Cardiac muscle cell (in vitro differentiated cells and primary cell): Measurements from ENCODE around the gene EHMT1. TPM values are rescaled to one million over a fixed set of nuclear protein-coding genes. Genes with fewer than 3 reads are reported as not detected.

Experiments used
- DNase-seq, 2 donors: peaks; one replicate each; pipeline versions ENCODE4 v3.0.0 to v3.0.0-alpha.2; 2010 to 2017; ENCODE audit warnings: low read depth in 1 of 2, low spot score in 1 of 2
- H3K27ac ChIP-seq: fragments of 200-600 bp; sonication (generic); 2 replicates; pipeline ENCODE4 v1.5.1; 2016
- H3K27me3 ChIP-seq: fragments of 200-600 bp; sonication (generic); 2 replicates; pipeline ENCODE4 v1.6.0; 2016; ENCODE audit warnings: control low read depth
- H3K36me3 ChIP-seq: fragments of 200-600 bp; sonication (generic); 2 replicates; pipeline ENCODE4 v1.5.1; 2016; ENCODE audit warnings: control low read depth
- H3K4me1 ChIP-seq: fragments of 200-600 bp; sonication (generic); 2 replicates; pipeline ENCODE4 v1.8.1; 2017; ENCODE audit warnings: low read depth, mild to moderate bottlenecking, mixed run types
- H3K4me3 ChIP-seq: fragments of 200-600 bp; sonication (generic); 2 replicates; pipeline ENCODE4 v1.5.1; 2016; ENCODE audit warnings: mild to moderate bottlenecking
- H3K9me3 ChIP-seq: fragments of 200-600 bp; sonication (generic); 2 replicates; pipeline ENCODE4 v1.5.1; 2017; ENCODE audit warnings: low read depth, mild to moderate bottlenecking, control low read depth
- polyA plus RNA-seq: library from polyadenylated mRNA; unstranded; fragments of >200 nt; fragmentation: Nextera tagmentation; extraction: Ambion mirVana; gene quantifications from 2 replicates; pipeline ENCODE4 v1.2.1, GENCODE V29; 2016
- total RNA-seq: library from RNA; depleted of rRNA; stranded (reverse); fragments of >200 nt; gene quantifications from 2 replicates; pipeline ENCODE4 v1.2.3, GENCODE V29; 2016
- TF ChIP-seq, protein P1 (sequence below): IDR thresholded peaks from 2 replicates; pipeline ENCODE4 v1.5.1; 2012; ENCODE audit warnings: low read depth, mild to moderate bottlenecking, low read length

The EHMT1 gene
- total and polyA plus RNA-seq, 2 experiments from 2014 or later, result 55.5 to 93.8 TPM

DNA sequence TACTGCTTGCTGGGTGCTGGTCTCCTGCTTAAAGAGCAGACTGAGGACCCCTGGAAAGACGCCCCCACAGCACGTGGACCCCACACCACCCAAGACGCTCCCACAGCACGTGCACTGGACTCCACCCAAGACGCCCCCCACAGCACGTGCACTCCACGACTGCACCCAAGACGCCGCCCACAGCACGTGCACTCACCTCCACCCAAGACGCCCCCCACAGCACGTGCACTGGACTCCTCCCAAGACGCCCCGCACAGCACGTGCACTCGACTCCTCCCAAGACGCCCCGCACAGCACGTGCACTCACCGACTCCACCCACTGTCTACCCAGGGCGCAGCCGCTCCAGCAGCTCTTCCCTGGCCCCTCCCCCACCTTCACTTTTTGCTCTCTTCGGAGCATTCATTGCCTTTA is 50.5 kb downstream of the EHMT1 start:
- Histone ChIP-seq H3K4me1 (peaks cover 38% of the 10 kb centered on the region), H3K9me3 (no peaks in the 10 kb centered on the region), H3K4me3 (no peak overlapping the region), H3K27ac (no peak overlapping the region), H3K27me3 (no peaks in the 10 kb centered on the region), H3K36me3 (no peaks in the 10 kb centered on the region)
- TF ChIP-seq, protein P1, sequence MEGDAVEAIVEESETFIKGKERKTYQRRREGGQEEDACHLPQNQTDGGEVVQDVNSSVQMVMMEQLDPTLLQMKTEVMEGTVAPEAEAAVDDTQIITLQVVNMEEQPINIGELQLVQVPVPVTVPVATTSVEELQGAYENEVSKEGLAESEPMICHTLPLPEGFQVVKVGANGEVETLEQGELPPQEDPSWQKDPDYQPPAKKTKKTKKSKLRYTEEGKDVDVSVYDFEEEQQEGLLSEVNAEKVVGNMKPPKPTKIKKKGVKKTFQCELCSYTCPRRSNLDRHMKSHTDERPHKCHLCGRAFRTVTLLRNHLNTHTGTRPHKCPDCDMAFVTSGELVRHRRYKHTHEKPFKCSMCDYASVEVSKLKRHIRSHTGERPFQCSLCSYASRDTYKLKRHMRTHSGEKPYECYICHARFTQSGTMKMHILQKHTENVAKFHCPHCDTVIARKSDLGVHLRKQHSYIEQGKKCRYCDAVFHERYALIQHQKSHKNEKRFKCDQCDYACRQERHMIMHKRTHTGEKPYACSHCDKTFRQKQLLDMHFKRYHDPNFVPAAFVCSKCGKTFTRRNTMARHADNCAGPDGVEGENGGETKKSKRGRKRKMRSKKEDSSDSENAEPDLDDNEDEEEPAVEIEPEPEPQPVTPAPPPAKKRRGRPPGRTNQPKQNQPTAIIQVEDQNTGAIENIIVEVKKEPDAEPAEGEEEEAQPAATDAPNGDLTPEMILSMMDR, result no peak
- no peak for DNase-seq

DNA sequence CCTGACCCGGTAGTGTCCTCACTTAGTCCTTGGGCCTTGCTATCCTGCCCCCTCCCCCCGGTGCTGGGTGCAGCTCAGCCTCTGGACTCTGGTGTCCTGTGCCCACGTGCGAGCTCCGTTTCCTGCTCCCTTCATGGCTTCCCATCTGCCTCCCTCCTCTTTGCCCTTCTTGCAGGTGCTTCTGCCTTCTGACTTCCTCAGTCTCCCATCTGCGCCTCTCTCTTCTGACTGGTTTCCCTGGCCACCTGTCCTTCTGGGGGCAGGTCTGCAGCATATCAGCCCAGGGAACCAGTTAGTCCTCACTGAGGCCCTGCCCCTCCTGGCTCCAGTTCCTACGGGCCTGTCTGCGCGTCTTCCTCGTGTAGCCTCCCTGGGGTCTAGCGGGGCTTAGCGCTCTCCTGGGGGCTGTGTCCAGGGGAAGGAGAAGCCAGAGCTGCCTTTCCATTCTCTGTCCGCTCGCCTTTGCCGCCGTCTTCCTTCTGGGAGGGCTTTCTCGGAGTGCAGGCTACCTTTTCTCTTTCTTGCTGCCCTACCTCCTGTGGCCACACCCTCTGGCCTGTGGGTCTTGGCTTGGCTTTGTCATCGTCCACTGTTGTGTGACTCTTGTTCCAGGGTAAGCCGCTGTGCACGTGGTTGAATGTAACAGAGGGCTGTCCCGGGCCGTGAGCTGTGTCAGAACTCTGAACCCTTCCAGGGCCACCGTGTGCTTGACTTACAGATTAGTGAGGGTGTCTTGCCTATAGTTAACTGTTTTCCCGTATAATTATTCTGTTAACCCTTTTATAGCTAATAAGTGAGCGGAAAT is 51.8 kb downstream of the EHMT1 start:
- Histone ChIP-seq H3K36me3 (no peaks in the 10 kb centered on the region), H3K27me3 (no peaks in the 10 kb centered on the region), H3K27ac (peak overlapping the region; percentile 35), H3K4me3 (no peak overlapping the region), H3K4me1 (peaks cover 44% of the 10 kb centered on the region), H3K9me3 (no peaks in the 10 kb centered on the region)
- TF ChIP-seq, protein P1, result no peak
- DNase-seq, result peak in 1 of 2 donors; percentile 52

DNA sequence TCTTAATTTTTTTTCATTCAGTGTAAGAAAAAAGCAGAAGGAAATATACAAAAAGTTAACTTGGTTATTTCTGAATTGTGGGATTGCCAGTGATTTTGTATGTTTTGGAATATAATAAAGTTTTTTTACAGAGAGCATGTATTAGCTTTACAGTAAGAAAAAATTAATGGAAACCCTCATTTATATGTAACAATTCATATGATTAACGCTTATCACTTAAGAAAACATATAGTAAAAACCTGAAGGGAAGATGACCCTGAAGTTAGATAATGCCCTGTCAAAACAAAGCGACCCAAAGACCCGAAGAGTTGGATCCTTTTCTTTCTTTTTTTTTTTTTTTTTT is 52.4 kb downstream of the EHMT1 start:
- Histone ChIP-seq H3K4me1 (peaks cover 44% of the 10 kb centered on the region), H3K9me3 (no peaks in the 10 kb centered on the region), H3K4me3 (no peak overlapping the region), H3K27me3 (no peaks in the 10 kb centered on the region), H3K36me3 (no peaks in the 10 kb centered on the region), H3K27ac (no peak overlapping the region)
- DNase-seq, result no peak
- TF ChIP-seq, protein P1, result no peak

DNA sequence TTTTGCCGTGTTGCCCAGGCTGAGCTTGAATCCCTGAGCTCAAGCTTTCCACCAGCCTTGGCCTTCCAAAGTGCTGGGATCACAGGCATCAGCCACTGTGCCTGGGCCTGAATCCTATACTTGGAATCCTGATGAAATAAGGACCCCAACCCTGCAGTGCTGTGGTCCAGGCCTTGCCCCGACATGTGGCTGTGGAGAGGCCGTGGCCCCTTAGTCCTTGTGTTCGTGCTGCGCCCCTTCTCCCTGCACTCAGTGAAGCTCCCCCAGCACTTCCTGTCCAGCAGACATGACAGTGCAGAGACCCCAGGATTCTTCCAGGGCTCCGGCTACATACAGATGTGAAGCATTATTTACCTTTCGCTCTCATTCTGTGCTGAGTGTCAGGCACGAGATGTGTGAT is 52.9 kb downstream of the EHMT1 start:
- peaks cover 40% of the 10 kb centered on the region for H3K4me1 ChIP-seq
- TF ChIP-seq, protein P1, result no peak
- H3K27ac ChIP-seq, result peak overlapping the region; percentile 18
- no peaks in the 10 kb centered on the region for H3K9me3 ChIP-seq
- no peak for DNase-seq
- no peaks in the 10 kb centered on the region for H3K36me3 ChIP-seq
- H3K4me3 ChIP-seq, result no peak overlapping the region
- no peaks in the 10 kb centered on the region for H3K27me3 ChIP-seq

DNA sequence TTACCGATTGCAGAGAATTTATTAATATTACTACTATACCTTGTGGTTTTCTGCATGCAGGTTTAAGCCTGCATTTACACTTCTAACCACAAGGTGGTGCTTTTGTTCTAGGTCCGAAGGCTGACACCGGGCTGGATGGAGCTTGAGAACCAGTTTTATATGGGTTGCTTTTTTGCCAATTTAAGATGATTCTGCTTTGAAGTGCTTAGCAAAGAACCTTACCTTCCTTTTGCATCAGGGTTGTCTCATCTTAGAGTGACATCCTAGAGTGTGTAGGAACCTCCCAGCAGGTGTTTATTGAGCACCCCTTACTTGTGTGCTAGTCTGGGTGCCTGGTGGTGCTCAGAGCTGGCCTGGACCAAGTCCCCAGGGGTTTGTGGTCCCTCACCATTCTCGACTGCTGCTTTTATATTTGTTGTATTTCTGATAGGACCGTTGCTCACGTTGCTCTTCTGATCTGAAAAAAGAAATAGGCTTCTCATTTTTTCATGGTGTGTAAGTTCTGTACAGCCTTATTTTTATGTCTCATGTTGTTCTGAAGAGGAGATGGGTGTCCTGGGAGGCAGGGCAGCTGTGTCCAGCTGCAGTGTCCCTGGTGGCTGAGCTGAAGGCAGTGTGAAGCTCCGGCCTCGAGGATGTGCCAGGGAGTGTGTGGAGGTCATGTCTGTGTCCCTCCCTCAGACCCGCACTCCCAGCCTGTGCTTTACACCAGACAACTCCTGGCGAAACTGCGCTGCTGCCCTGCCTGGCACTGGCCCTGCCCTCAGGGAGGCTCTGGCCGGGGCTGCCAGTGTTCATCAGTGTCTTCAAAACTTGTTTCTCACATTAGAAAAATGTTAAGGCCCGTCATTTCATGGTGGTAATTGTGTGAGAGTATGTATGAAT is 54.3 kb downstream of the EHMT1 start:
- TF ChIP-seq, protein P1, result peak; percentile 81
- peak; percentile 71 to 84 for DNase-seq
- Histone ChIP-seq H3K27ac (peak overlapping the region; percentile 74), H3K36me3 (no peaks in the 10 kb centered on the region), H3K27me3 (no peaks in the 10 kb centered on the region), H3K4me3 (no peak overlapping the region), H3K9me3 (no peaks in the 10 kb centered on the region), H3K4me1 (peaks cover 29% of the 10 kb centered on the region)
